Nephron (organoid): ENCODE results near the gene CAMTA1.

Source experiments
- H3K27ac Mint-ChIP-seq, 3 experiments: 2 replicates each; pipeline ENCODE4 v1.8.0; 2020; ENCODE audit warnings: mixed read lengths in 3 of 3, mild to moderate bottlenecking in 2 of 3, moderate library complexity in 1 of 3
- H3K27me3 Mint-ChIP-seq: 2 replicates; pipeline ENCODE4 v1.8.0; 2021; ENCODE audit warnings: low read depth, mild to moderate bottlenecking, moderate library complexity, mixed read lengths
- H3K36me3 Mint-ChIP-seq: 2 replicates; pipeline ENCODE4 v1.8.0; 2020; ENCODE audit warnings: low read depth, mixed read lengths
- H3K4me1 Mint-ChIP-seq: 2 replicates; pipeline ENCODE4 v1.8.0; 2020; ENCODE audit warnings: mixed read lengths
- H3K4me3 Mint-ChIP-seq, 3 experiments: 2 replicates each; pipeline ENCODE4 v1.8.0; 2020; ENCODE audit warnings: mild to moderate bottlenecking in 3 of 3, mixed read lengths in 3 of 3, moderate library complexity in 2 of 3
- H3K9me3 Mint-ChIP-seq: 2 replicates; pipeline ENCODE4 v1.8.0; 2020; ENCODE audit warnings: mixed read lengths
- CTCF ChIP-seq, 3 experiments: fragments of 200-600 bp; sonication (generic); IDR thresholded peaks; one replicate each; pipeline ENCODE4 v1.5.0; 2021; ENCODE audit warnings: antibody characterized with exemption in 3 of 3; ENCODE audit not compliant: unreplicated experiment in 3 of 3

CAMTA1 gene

GRCh38 chr1:7221826-7222694 is 436.8 kb downstream of the CAMTA1 start:
- TF ChIP-seq CTCF (IDR thresholded peaks at IDR 0.05; ENCODE audit: unreplicated experiment in 3 of 3): no peak
- H3K4me1 Mint-ChIP-seq: no peaks in the 10 kb centered on the region
- no peaks in the 10 kb centered on the region for H3K36me3 Mint-ChIP-seq

GRCh38 chr1:7222695-7223015 is 437.4 kb downstream of the CAMTA1 start:
- no peak overlapping the region for H3K27ac Mint-ChIP-seq
- H3K4me1 Mint-ChIP-seq: no peaks in the 10 kb centered on the region
- no peak overlapping the region for H3K4me3 Mint-ChIP-seq
- no peaks in the 10 kb centered on the region for H3K9me3 Mint-ChIP-seq
- peaks cover 16% of the 10 kb centered on the region for H3K27me3 Mint-ChIP-seq
- TF ChIP-seq CTCF (IDR thresholded peaks at IDR 0.05; ENCODE audit: unreplicated experiment in 3 of 3): no peak
- H3K36me3 Mint-ChIP-seq: no peaks in the 10 kb centered on the region

More at GRCh38 chr1:7221826-7222694, 436.8 kb downstream of the CAMTA1 start:
- Mint-ChIP-seq H3K9me3 (no peaks in the 10 kb centered on the region), H3K27ac (no peak overlapping the region), H3K27me3 (peaks cover 16% of the 10 kb centered on the region), H3K4me3 (no peak overlapping the region)

GRCh38 chr1:7223334-7224080 is 438.3 kb downstream of the CAMTA1 start:
- H3K4me1 Mint-ChIP-seq: no peaks in the 10 kb centered on the region
- TF ChIP-seq CTCF (IDR thresholded peaks at IDR 0.05; ENCODE audit: unreplicated experiment in 3 of 3): no peak
- H3K9me3 Mint-ChIP-seq: no peaks in the 10 kb centered on the region
- H3K27ac Mint-ChIP-seq: no peak overlapping the region
- H3K4me3 Mint-ChIP-seq: no peak overlapping the region
- no peaks in the 10 kb centered on the region for H3K36me3 Mint-ChIP-seq
- H3K27me3 Mint-ChIP-seq: peaks cover 13% of the 10 kb centered on the region

- Mint-ChIP-seq H3K27ac (no peak overlapping the region), H3K4me1 (no peaks in the 10 kb centered on the region), H3K27me3 (peaks cover 13% of the 10 kb centered on the region), H3K9me3 (no peaks in the 10 kb centered on the region), H3K36me3 (no peaks in the 10 kb centered on the region), H3K4me3 (no peak overlapping the region)
- TF ChIP-seq CTCF (IDR thresholded peaks at IDR 0.05; ENCODE audit: unreplicated experiment in 3 of 3): no peak
Measured at GRCh38 chr1:7224081-7224534, 438.9 kb downstream of the CAMTA1 start.

- Mint-ChIP-seq H3K27me3 (peaks cover 13% of the 10 kb centered on the region), H3K4me3 (no peak overlapping the region), H3K27ac (no peak overlapping the region), H3K4me1 (no peaks in the 10 kb centered on the region), H3K9me3 (no peaks in the 10 kb centered on the region), H3K36me3 (no peaks in the 10 kb centered on the region)
- no peak for TF ChIP-seq CTCF (IDR thresholded peaks at IDR 0.05; ENCODE audit: unreplicated experiment in 3 of 3)
Measured at GRCh38 chr1:7224644-7225043, 439.4 kb downstream of the CAMTA1 start.
